HepG2 (cell line): ENCODE measurements around the gene TMEM255B.

Experiments
- CEBPG ChIP-seq: IDR thresholded peaks from 2 replicates; pipeline ENCODE4 v1.6.1; 2016
- POLR2A ChIP-seq, 2 experiments: IDR thresholded peaks; 2 replicates each; pipeline ENCODE4 v1.6.1; 2011; ENCODE audit warnings: low read depth in 2 of 2, low read length in 2 of 2, mild to moderate bottlenecking in 1 of 2, moderate library complexity in 1 of 2; ENCODE audit not compliant: insufficient read depth in 1 of 2
- SUZ12 ChIP-seq: fragments of 150-350 bp; IDR thresholded peaks from 2 replicates; pipeline ENCODE4 v1.6.1; 2014; ENCODE audit warnings: low read depth, low read length
- ZFX ChIP-seq: sonication (generic); formaldehyde crosslinking; IDR thresholded peaks from 2 replicates; pipeline ENCODE4 v1.4.0; 2020; ENCODE audit warnings: mild to moderate bottlenecking, low read depth, missing genetic modification reagents, moderate library complexity
- ZNF10 ChIP-seq: sonication (generic); formaldehyde crosslinking; IDR thresholded peaks from 2 replicates; pipeline ENCODE4 v1.4.0; 2020; ENCODE audit warnings: mild to moderate bottlenecking, low read depth, missing genetic modification reagents, borderline replicate concordance
- ZNF546 ChIP-seq: sonication (generic); formaldehyde crosslinking; conservative IDR thresholded peaks from 2 replicates; pipeline ENCODE4 v1.8.1; 2023; ENCODE audit warnings: mild to moderate bottlenecking, missing genetic modification reagents
- ZNF629 ChIP-seq: sonication (generic); formaldehyde crosslinking; conservative IDR thresholded peaks from 2 replicates; pipeline ENCODE4 v1.5.0; 2020; ENCODE audit warnings: missing genetic modification reagents
- TF ChIP-seq, protein P1 (sequence below): sonication (generic); formaldehyde crosslinking; IDR thresholded peaks from 2 replicates; pipeline ENCODE4 v1.4.0; 2020; ENCODE audit warnings: mild to moderate bottlenecking, missing genetic modification reagents
- TF ChIP-seq, protein P2 (sequence below): sonication (generic); formaldehyde crosslinking; IDR thresholded peaks from 2 replicates; pipeline ENCODE4 v1.9.0; 2021; ENCODE audit warnings: missing genetic modification reagents, borderline replicate concordance
- TF ChIP-seq, protein P3 (sequence below): sonication (generic); formaldehyde crosslinking; IDR thresholded peaks from 2 replicates; pipeline ENCODE4 v1.4.0; 2020; ENCODE audit warnings: mild to moderate bottlenecking, low read depth, missing genetic modification reagents
- TF ChIP-seq, protein P4 (sequence below): sonication (generic); formaldehyde crosslinking; IDR thresholded peaks from 2 replicates; pipeline ENCODE4 v1.5.0; 2020; ENCODE audit warnings: mild to moderate bottlenecking, missing genetic modification reagents, moderate library complexity

DNA sequence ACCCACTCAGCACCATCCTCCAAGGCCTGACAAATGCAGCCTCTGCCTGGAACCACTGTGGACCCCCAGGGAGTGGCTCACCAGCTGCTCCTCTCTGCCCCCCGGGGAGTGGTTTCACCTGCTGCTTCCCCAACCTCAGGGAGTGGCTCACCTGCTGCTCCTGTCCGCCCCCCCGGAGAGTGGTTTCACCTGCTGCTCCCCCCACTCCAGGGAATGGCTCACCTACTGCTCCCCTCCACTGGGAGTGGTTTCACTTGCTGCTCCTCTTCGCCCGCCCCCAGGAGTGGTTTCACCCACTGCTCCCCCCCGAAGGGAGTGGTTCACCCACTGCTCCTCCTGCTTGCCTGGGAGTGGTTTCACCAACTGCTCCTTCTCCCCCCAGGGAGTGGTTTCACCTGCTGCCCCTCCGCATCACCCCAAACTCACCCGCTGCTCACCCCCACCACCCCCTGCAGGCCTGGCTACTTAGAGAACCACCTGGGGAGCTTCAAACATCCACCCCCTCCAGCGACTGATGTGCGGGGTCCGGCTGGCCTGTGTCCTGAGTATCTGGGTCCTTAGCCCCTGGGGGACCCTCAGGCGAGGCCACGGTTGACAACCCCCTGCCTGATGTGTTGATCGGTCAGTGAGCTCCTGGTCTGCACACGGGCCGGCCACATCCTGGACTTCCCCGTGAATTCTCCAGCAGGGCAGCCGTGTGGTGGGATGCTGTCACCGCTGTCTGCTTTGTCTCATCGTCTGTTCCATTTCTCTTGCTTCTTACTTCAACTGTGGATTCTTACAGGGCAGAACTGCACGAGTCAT, 14.6 kb upstream of the TMEM255B start:
- TF ChIP-seq, protein P1, sequence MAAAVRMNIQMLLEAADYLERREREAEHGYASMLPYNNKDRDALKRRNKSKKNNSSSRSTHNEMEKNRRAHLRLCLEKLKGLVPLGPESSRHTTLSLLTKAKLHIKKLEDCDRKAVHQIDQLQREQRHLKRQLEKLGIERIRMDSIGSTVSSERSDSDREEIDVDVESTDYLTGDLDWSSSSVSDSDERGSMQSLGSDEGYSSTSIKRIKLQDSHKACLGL (CRISPR knock-in tag): no peak
- no peak for TF ChIP-seq ZNF546 (CRISPR knock-in tag)
- TF ChIP-seq, protein P2, sequence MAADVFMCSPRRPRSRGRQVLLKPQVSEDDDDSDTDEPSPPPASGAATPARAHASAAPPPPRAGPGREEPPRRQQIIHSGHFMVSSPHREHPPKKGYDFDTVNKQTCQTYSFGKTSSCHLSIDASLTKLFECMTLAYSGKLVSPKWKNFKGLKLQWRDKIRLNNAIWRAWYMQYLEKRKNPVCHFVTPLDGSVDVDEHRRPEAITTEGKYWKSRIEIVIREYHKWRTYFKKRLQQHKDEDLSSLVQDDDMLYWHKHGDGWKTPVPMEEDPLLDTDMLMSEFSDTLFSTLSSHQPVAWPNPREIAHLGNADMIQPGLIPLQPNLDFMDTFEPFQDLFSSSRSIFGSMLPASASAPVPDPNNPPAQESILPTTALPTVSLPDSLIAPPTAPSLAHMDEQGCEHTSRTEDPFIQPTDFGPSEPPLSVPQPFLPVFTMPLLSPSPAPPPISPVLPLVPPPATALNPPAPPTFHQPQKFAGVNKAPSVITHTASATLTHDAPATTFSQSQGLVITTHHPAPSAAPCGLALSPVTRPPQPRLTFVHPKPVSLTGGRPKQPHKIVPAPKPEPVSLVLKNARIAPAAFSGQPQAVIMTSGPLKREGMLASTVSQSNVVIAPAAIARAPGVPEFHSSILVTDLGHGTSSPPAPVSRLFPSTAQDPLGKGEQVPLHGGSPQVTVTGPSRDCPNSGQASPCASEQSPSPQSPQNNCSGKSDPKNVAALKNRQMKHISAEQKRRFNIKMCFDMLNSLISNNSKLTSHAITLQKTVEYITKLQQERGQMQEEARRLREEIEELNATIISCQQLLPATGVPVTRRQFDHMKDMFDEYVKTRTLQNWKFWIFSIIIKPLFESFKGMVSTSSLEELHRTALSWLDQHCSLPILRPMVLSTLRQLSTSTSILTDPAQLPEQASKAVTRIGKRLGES (CRISPR knock-in tag): no peak
- TF ChIP-seq, protein P3, sequence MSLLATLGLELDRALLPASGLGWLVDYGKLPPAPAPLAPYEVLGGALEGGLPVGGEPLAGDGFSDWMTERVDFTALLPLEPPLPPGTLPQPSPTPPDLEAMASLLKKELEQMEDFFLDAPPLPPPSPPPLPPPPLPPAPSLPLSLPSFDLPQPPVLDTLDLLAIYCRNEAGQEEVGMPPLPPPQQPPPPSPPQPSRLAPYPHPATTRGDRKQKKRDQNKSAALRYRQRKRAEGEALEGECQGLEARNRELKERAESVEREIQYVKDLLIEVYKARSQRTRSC (CRISPR knock-in tag): no peak
- no peak for TF ChIP-seq SUZ12
- TF ChIP-seq CEBPG (CRISPR knock-in tag): no peak
- TF ChIP-seq, protein P4, sequence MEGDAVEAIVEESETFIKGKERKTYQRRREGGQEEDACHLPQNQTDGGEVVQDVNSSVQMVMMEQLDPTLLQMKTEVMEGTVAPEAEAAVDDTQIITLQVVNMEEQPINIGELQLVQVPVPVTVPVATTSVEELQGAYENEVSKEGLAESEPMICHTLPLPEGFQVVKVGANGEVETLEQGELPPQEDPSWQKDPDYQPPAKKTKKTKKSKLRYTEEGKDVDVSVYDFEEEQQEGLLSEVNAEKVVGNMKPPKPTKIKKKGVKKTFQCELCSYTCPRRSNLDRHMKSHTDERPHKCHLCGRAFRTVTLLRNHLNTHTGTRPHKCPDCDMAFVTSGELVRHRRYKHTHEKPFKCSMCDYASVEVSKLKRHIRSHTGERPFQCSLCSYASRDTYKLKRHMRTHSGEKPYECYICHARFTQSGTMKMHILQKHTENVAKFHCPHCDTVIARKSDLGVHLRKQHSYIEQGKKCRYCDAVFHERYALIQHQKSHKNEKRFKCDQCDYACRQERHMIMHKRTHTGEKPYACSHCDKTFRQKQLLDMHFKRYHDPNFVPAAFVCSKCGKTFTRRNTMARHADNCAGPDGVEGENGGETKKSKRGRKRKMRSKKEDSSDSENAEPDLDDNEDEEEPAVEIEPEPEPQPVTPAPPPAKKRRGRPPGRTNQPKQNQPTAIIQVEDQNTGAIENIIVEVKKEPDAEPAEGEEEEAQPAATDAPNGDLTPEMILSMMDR (CRISPR knock-in tag): no peak
- TF ChIP-seq POLR2A (IDR thresholded peaks at IDR 0.05; ENCODE audit: insufficient read depth in 1 of 2, low read depth in 2 of 2, low read length in 2 of 2): no peak
- TF ChIP-seq ZNF629 (CRISPR knock-in tag): no peak
- TF ChIP-seq ZNF10 (CRISPR knock-in tag): no peak
- TF ChIP-seq ZFX (CRISPR knock-in tag): no peak
